ENCODE data around the gene IRF9.

IRF9 gene

DNA sequence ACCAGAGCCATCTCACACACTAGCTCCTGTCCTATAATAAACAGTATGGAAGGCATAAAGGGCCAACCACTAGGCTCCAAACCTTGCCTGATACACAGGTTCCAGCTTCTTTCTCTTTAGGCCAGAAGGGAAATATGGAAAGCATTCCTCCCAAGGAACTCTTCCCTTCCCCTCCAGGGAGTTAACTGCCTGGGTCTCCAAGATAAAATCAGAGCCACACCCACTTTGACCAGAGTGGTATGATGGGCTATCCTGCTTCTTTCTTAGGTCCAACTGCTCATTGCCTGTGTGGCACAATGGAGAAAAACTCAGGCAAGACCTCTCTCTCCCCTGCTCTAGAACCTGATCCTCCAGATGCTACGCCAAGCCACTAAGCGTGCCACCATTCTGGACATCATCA, 46.6 kb downstream of the IRF9 start:
- no peak for TF ChIP-seq ZFP3 (CRISPR knock-in tag; IDR thresholded peaks at IDR 0.05)
- TF ChIP-seq ISL1 (CRISPR knock-in tag; IDR thresholded peaks at IDR 0.05): no peak
- TF ChIP-seq, protein P1, sequence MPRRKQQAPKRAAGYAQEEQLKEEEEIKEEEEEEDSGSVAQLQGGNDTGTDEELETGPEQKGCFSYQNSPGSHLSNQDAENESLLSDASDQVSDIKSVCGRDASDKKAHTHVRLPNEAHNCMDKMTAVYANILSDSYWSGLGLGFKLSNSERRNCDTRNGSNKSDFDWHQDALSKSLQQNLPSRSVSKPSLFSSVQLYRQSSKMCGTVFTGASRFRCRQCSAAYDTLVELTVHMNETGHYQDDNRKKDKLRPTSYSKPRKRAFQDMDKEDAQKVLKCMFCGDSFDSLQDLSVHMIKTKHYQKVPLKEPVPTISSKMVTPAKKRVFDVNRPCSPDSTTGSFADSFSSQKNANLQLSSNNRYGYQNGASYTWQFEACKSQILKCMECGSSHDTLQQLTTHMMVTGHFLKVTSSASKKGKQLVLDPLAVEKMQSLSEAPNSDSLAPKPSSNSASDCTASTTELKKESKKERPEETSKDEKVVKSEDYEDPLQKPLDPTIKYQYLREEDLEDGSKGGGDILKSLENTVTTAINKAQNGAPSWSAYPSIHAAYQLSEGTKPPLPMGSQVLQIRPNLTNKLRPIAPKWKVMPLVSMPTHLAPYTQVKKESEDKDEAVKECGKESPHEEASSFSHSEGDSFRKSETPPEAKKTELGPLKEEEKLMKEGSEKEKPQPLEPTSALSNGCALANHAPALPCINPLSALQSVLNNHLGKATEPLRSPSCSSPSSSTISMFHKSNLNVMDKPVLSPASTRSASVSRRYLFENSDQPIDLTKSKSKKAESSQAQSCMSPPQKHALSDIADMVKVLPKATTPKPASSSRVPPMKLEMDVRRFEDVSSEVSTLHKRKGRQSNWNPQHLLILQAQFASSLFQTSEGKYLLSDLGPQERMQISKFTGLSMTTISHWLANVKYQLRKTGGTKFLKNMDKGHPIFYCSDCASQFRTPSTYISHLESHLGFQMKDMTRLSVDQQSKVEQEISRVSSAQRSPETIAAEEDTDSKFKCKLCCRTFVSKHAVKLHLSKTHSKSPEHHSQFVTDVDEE (CRISPR knock-in tag; IDR thresholded peaks at IDR 0.05): no peak
- ATAC-seq: no peak

DNA sequence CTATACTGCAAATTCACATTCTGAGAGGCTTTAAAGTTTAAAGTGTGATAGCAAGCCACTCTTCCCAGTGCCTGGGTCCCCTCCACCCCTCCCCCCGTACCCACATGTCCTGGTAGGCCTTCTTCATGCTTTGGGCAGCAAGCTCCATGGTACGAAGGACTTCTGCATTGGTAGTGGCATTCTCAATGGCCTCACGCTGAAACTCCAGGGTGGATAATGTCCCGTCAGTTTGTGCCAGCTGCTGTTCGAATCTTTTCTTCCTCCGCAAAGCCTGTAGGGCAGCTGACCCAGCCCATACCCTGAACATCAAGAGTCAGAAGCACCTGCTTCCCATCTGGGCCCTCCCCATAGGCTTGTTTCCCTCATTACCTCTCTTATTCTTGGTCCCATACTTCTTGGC, 50.2 kb downstream of the IRF9 start:
- TF ChIP-seq ZC3H10 (CRISPR knock-in tag; IDR thresholded peaks at IDR 0.05) (no peak), RARB (CRISPR knock-in tag; IDR thresholded peaks at IDR 0.05) (no peak), BACH2 (CRISPR knock-in tag; IDR thresholded peaks at IDR 0.05; ENCODE audit: borderline replicate concordance) (no peak), ZNF565 (CRISPR knock-in tag; conservative IDR thresholded peaks at IDR 0.05; ENCODE audit: low read depth) (no peak), ZFP3 (CRISPR knock-in tag; IDR thresholded peaks at IDR 0.05) (no peak), GLIS3 (CRISPR knock-in tag; IDR thresholded peaks at IDR 0.05) (no peak), TCF4 (CRISPR knock-in tag; IDR thresholded peaks at IDR 0.05; ENCODE audit: borderline replicate concordance) (no peak), OSR1 (CRISPR knock-in tag; IDR thresholded peaks at IDR 0.05) (no peak), ZFP30 (CRISPR knock-in tag; IDR thresholded peaks at IDR 0.05) (no peak)
- TF ChIP-seq, protein P2, sequence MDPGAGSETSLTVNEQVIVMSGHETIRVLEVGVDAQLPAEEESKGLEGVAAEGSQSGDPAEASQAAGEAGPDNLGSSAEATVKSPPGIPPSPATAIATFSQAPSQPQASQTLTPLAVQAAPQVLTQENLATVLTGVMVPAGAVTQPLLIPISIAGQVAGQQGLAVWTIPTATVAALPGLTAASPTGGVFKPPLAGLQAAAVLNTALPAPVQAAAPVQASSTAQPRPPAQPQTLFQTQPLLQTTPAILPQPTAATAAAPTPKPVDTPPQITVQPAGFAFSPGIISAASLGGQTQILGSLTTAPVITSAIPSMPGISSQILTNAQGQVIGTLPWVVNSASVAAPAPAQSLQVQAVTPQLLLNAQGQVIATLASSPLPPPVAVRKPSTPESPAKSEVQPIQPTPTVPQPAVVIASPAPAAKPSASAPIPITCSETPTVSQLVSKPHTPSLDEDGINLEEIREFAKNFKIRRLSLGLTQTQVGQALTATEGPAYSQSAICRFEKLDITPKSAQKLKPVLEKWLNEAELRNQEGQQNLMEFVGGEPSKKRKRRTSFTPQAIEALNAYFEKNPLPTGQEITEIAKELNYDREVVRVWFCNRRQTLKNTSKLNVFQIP (CRISPR knock-in tag; IDR thresholded peaks at IDR 0.05; ENCODE audit: borderline replicate concordance, low read depth): no peak
- TF ChIP-seq, protein P3, sequence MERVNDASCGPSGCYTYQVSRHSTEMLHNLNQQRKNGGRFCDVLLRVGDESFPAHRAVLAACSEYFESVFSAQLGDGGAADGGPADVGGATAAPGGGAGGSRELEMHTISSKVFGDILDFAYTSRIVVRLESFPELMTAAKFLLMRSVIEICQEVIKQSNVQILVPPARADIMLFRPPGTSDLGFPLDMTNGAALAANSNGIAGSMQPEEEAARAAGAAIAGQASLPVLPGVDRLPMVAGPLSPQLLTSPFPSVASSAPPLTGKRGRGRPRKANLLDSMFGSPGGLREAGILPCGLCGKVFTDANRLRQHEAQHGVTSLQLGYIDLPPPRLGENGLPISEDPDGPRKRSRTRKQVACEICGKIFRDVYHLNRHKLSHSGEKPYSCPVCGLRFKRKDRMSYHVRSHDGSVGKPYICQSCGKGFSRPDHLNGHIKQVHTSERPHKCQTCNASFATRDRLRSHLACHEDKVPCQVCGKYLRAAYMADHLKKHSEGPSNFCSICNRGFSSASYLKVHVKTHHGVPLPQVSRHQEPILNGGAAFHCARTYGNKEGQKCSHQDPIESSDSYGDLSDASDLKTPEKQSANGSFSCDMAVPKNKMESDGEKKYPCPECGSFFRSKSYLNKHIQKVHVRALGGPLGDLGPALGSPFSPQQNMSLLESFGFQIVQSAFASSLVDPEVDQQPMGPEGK (CRISPR knock-in tag; IDR thresholded peaks at IDR 0.05; ENCODE audit: borderline replicate concordance): no peak
- ATAC-seq: no peak

DNA sequence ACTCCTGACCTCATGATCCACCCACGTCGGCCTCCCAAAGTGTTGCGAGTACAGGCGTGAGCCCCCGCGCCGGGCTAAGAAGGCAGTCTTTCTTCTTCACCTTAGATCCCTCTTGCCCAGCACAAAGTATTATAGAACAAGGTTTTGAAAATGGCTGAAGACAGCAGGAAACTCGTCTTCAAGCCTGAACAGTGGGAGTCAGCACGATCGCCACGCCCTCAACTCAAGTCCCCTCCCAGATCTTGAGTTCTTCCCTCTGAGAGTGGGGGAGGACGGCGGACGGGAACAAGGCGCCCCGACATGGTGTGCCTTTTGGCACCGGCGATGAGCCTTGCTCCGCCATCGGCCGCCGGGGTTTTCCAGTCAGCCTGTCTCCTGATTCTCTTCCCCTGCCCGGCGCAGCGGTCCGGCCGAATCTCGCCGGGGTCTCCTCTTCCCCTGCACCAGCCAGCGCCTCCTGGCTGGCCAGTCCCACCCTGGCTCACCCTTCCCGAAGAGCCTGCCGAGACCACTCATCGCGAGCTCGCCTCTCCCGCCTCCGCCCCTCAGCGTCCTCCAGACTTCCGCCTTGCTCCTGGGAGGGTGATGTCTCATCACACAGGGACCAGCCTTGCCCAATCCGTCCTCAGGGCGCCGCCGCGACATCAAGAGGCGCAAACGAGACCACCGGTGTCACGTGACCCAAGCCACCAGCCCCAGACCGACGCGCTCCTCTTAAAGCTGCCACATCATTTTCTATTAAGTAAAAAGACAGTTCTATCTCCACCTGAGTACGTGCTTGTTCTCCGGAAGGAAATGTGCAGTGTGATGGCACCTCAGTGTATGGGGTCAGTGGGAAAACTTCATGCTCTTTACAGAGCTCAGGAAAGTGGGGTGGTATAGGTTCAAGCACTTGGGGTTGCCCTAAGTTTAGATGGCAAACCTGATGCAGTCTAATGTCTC, 52.1 kb downstream of the IRF9 start, which contains the start of gene CHMP4A:
Gene CHMP4A (minus strand): TSS at position 565 of the 942 bp plus-strand sequence. CDS start 49 bp downstream, at position 516.
- peak; percentile 91 for ATAC-seq
- TF ChIP-seq, protein P3 (CRISPR knock-in tag; IDR thresholded peaks at IDR 0.05; ENCODE audit: borderline replicate concordance): peak; percentile 83
- TF ChIP-seq BACH2 (CRISPR knock-in tag; IDR thresholded peaks at IDR 0.05; ENCODE audit: borderline replicate concordance) (no peak), ESRRG (CRISPR knock-in tag; IDR thresholded peaks at IDR 0.05) (no peak), CSDC2 (CRISPR knock-in tag; IDR thresholded peaks at IDR 0.05) (peak; percentile 56; the same call in 1 of the 2 replicates), ZFP30 (CRISPR knock-in tag; IDR thresholded peaks at IDR 0.05) (no peak), GLIS3 (CRISPR knock-in tag; IDR thresholded peaks at IDR 0.05) (peak; percentile 71; the same call in 1 of the 2 replicates), RARB (CRISPR knock-in tag; IDR thresholded peaks at IDR 0.05) (0 out of 2 replicates have a peak, but pooled peaks have one; percentile 36), ZFP3 (CRISPR knock-in tag; IDR thresholded peaks at IDR 0.05) (0 out of 2 replicates have a peak, but pooled peaks have one; percentile 43)
- TF ChIP-seq, protein P4, sequence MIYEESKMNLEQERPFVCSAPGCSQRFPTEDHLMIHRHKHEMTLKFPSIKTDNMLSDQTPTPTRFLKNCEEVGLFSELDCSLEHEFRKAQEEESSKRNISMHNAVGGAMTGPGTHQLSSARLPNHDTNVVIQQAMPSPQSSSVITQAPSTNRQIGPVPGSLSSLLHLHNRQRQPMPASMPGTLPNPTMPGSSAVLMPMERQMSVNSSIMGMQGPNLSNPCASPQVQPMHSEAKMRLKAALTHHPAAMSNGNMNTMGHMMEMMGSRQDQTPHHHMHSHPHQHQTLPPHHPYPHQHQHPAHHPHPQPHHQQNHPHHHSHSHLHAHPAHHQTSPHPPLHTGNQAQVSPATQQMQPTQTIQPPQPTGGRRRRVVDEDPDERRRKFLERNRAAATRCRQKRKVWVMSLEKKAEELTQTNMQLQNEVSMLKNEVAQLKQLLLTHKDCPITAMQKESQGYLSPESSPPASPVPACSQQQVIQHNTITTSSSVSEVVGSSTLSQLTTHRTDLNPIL (CRISPR knock-in tag; IDR thresholded peaks at IDR 0.05; ENCODE audit: low read depth): no peak
- TF ChIP-seq, protein P5, sequence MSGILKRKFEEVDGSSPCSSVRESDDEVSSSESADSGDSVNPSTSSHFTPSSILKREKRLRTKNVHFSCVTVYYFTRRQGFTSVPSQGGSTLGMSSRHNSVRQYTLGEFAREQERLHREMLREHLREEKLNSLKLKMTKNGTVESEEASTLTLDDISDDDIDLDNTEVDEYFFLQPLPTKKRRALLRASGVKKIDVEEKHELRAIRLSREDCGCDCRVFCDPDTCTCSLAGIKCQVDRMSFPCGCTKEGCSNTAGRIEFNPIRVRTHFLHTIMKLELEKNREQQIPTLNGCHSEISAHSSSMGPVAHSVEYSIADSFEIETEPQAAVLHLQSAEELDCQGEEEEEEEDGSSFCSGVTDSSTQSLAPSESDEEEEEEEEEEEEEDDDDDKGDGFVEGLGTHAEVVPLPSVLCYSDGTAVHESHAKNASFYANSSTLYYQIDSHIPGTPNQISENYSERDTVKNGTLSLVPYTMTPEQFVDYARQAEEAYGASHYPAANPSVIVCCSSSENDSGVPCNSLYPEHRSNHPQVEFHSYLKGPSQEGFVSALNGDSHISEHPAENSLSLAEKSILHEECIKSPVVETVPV (CRISPR knock-in tag; IDR thresholded peaks at IDR 0.05): 0 out of 2 replicates have a peak, but pooled peaks have one; percentile 65
